ENCODE results near the gene HNRNPUL1.

The HNRNPUL1 gene

GRCh38 chr19:41234512-41235168 is 29.5 kb upstream of the HNRNPUL1 start:
- Histone ChIP-seq H3K27ac (ENCODE audit: insufficient read depth, low read depth, low read length, poor library complexity, severe bottlenecking) (no peak overlapping the region), H3K27me3 (ENCODE audit: control insufficient read depth, insufficient read depth, low read length, poor library complexity, severe bottlenecking) (no peaks in the 10 kb centered on the region), H3K4me3 (ENCODE audit: insufficient read depth, low read depth, low read length) (no peak overlapping the region), H3K36me3 (ENCODE audit: control insufficient read depth, insufficient read depth, low read length) (peaks cover 4% of the 10 kb centered on the region), H3K9me3 (ENCODE audit: control insufficient read depth, low read length) (no peaks in the 10 kb centered on the region), H3K4me1 (ENCODE audit: control insufficient read depth, insufficient read depth, low read length) (no peaks in the 10 kb centered on the region)
- 93% methylated on average over 8 of the region's 8 CpGs for WGBS, 2 experiments

GRCh38 chr19:41235480-41235879 is 28.7 kb upstream of the HNRNPUL1 start:
- Histone ChIP-seq H3K9me3 (ENCODE audit: control insufficient read depth, low read length) (no peaks in the 10 kb centered on the region), H3K4me3 (ENCODE audit: insufficient read depth, low read depth, low read length) (no peak overlapping the region), H3K4me1 (ENCODE audit: control insufficient read depth, insufficient read depth, low read length) (no peaks in the 10 kb centered on the region), H3K36me3 (ENCODE audit: control insufficient read depth, insufficient read depth, low read length) (peaks cover 7% of the 10 kb centered on the region), H3K27ac (ENCODE audit: insufficient read depth, low read depth, low read length, poor library complexity, severe bottlenecking) (no peak overlapping the region), H3K27me3 (ENCODE audit: control insufficient read depth, insufficient read depth, low read length, poor library complexity, severe bottlenecking) (no peaks in the 10 kb centered on the region)
- 96% methylated on average over 3 of the region's 4 CpGs for WGBS, 2 experiments

- Histone ChIP-seq H3K9me3 (ENCODE audit: control insufficient read depth, low read length) (no peaks in the 10 kb centered on the region), H3K27ac (ENCODE audit: insufficient read depth, low read depth, low read length, poor library complexity, severe bottlenecking) (no peak overlapping the region), H3K27me3 (ENCODE audit: control insufficient read depth, insufficient read depth, low read length, poor library complexity, severe bottlenecking) (no peaks in the 10 kb centered on the region), H3K36me3 (ENCODE audit: control insufficient read depth, insufficient read depth, low read length) (peaks cover 16% of the 10 kb centered on the region), H3K4me3 (ENCODE audit: insufficient read depth, low read depth, low read length) (no peak overlapping the region), H3K4me1 (ENCODE audit: control insufficient read depth, insufficient read depth, low read length) (no peaks in the 10 kb centered on the region)
- 95% methylated on average over 10 of the region's 10 CpGs for WGBS, 2 experiments
Observed at GRCh38 chr19:41238244-41238643, 25.9 kb upstream of the HNRNPUL1 start.

DNA sequence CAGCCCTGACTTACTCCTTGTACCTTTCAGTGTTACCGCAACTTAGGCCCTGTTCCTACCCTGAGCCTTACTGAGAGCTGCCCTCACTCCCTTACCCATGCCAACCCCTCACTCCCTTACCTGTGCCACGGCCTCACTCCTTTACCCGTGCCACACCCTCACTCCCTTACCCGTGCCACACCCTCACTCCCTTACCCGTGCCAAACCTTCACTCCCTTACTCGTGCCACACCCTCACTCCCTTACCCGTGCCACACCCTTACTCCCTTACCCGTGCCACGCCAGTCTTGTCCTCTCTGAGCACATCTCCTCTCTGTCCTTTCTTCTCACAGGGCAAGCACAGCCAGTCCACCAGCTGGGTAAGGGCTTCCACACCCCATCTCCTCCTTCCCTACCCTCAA is 24.8 kb upstream of the HNRNPUL1 start:
- Histone ChIP-seq H3K36me3 (ENCODE audit: control insufficient read depth, insufficient read depth, low read length) (peaks cover 25% of the 10 kb centered on the region), H3K4me1 (ENCODE audit: control insufficient read depth, insufficient read depth, low read length) (no peaks in the 10 kb centered on the region), H3K9me3 (ENCODE audit: control insufficient read depth, low read length) (no peaks in the 10 kb centered on the region), H3K27ac (ENCODE audit: insufficient read depth, low read depth, low read length, poor library complexity, severe bottlenecking) (no peak overlapping the region), H3K27me3 (ENCODE audit: control insufficient read depth, insufficient read depth, low read length, poor library complexity, severe bottlenecking) (no peaks in the 10 kb centered on the region), H3K4me3 (ENCODE audit: insufficient read depth, low read depth, low read length) (no peak overlapping the region)
- 93 to 95% methylated on average over 9 of the region's 9 CpGs for WGBS, 2 experiments

- Histone ChIP-seq H3K4me3 (ENCODE audit: insufficient read depth, low read depth, low read length) (no peak overlapping the region), H3K9me3 (ENCODE audit: control insufficient read depth, low read length) (no peaks in the 10 kb centered on the region), H3K4me1 (ENCODE audit: control insufficient read depth, insufficient read depth, low read length) (no peaks in the 10 kb centered on the region), H3K36me3 (ENCODE audit: control insufficient read depth, insufficient read depth, low read length) (peaks cover 30% of the 10 kb centered on the region), H3K27me3 (ENCODE audit: control insufficient read depth, insufficient read depth, low read length, poor library complexity, severe bottlenecking) (no peaks in the 10 kb centered on the region), H3K27ac (ENCODE audit: insufficient read depth, low read depth, low read length, poor library complexity, severe bottlenecking) (no peak overlapping the region)
- 92 to 96% methylated on average over 2 of the region's 2 CpGs for WGBS, 2 experiments
Observed at GRCh38 chr19:41239961-41240574, 24.1 kb upstream of the HNRNPUL1 start.

GRCh38 chr19:41241859-41242258 is 22.3 kb upstream of the HNRNPUL1 start:
- Histone ChIP-seq H3K4me1 (ENCODE audit: control insufficient read depth, insufficient read depth, low read length) (no peaks in the 10 kb centered on the region), H3K4me3 (ENCODE audit: insufficient read depth, low read depth, low read length) (no peak overlapping the region), H3K36me3 (ENCODE audit: control insufficient read depth, insufficient read depth, low read length) (peaks cover 34% of the 10 kb centered on the region), H3K27ac (ENCODE audit: insufficient read depth, low read depth, low read length, poor library complexity, severe bottlenecking) (no peak overlapping the region), H3K27me3 (ENCODE audit: control insufficient read depth, insufficient read depth, low read length, poor library complexity, severe bottlenecking) (no peaks in the 10 kb centered on the region), H3K9me3 (ENCODE audit: control insufficient read depth, low read length) (no peaks in the 10 kb centered on the region)
- WGBS, 2 experiments, result 91 to 93% methylated on average over 5 of the region's 5 CpGs

- Histone ChIP-seq H3K27ac (ENCODE audit: insufficient read depth, low read depth, low read length, poor library complexity, severe bottlenecking) (no peak overlapping the region), H3K9me3 (ENCODE audit: control insufficient read depth, low read length) (no peaks in the 10 kb centered on the region), H3K27me3 (ENCODE audit: control insufficient read depth, insufficient read depth, low read length, poor library complexity, severe bottlenecking) (no peaks in the 10 kb centered on the region), H3K36me3 (ENCODE audit: control insufficient read depth, insufficient read depth, low read length) (peaks cover 47% of the 10 kb centered on the region), H3K4me3 (ENCODE audit: insufficient read depth, low read depth, low read length) (no peak overlapping the region), H3K4me1 (ENCODE audit: control insufficient read depth, insufficient read depth, low read length) (no peaks in the 10 kb centered on the region)
- 92 to 95% methylated on average over 4 of the region's 4 CpGs for WGBS, 2 experiments
Observed at GRCh38 chr19:41244117-41244516, 20.1 kb upstream of the HNRNPUL1 start.

DNA sequence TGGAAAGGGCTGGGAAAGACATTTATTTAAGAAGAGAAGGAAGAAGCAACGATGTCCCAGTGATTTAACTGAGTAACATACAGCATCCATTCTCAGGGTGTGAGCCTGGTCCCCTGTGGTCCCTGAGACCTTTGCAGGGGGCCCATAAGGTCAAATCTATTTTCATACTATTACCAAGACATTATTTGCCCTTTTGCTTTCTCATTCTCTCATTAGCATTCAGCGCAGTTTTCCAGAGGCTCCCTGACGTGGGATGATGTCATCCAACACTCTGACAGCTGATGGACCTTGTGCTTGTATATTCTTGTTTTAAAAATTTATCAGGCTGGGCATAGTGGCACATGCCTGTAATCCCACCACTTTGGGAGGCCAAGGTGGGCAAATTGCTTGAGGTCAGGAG is 18.3 kb upstream of the HNRNPUL1 start:
- H3K36me3 ChIP-seq (ENCODE audit: control insufficient read depth, insufficient read depth, low read length), result peaks cover 51% of the 10 kb centered on the region
- no peaks in the 10 kb centered on the region for H3K4me1 ChIP-seq (ENCODE audit: control insufficient read depth, insufficient read depth, low read length)
- H3K27ac ChIP-seq (ENCODE audit: insufficient read depth, low read depth, low read length, poor library complexity, severe bottlenecking), result no peak overlapping the region
- WGBS, 2 experiments, result 96% methylated on average over 3 of the region's 3 CpGs
- H3K27me3 ChIP-seq (ENCODE audit: control insufficient read depth, insufficient read depth, low read length, poor library complexity, severe bottlenecking), result no peaks in the 10 kb centered on the region
- H3K9me3 ChIP-seq (ENCODE audit: control insufficient read depth, low read length), result no peaks in the 10 kb centered on the region
- H3K4me3 ChIP-seq (ENCODE audit: insufficient read depth, low read depth, low read length), result no peak overlapping the region

DNA sequence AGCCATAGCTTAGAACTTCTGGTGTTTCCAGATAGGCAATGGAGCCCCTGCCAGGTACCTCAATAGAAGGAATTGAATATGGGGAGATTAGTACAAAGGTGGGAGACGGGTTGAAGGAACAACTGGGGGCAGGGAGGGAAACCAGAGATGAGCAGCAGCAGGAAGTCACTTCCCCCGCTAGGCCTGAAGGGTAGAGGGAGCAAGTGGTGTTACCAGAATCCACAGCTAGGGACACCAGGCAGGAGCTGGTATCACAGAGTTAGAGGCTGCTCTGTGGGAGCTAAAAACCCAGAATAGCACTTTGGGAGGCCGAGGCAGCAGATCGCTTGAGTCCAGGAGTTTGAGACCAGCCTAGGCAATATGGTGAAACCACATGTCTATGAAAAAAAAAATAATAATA is 15.3 kb upstream of the HNRNPUL1 start:
- Histone ChIP-seq H3K36me3 (ENCODE audit: control insufficient read depth, insufficient read depth, low read length) (peaks cover 45% of the 10 kb centered on the region), H3K9me3 (ENCODE audit: control insufficient read depth, low read length) (no peaks in the 10 kb centered on the region), H3K4me3 (ENCODE audit: insufficient read depth, low read depth, low read length) (no peak overlapping the region), H3K27me3 (ENCODE audit: control insufficient read depth, insufficient read depth, low read length, poor library complexity, severe bottlenecking) (no peaks in the 10 kb centered on the region), H3K4me1 (ENCODE audit: control insufficient read depth, insufficient read depth, low read length) (no peaks in the 10 kb centered on the region), H3K27ac (ENCODE audit: insufficient read depth, low read depth, low read length, poor library complexity, severe bottlenecking) (no peak overlapping the region)
- WGBS, 2 experiments, result 92 to 93% methylated on average over 4 of the region's 4 CpGs

- Histone ChIP-seq H3K27ac (ENCODE audit: insufficient read depth, low read depth, low read length, poor library complexity, severe bottlenecking) (no peak overlapping the region), H3K9me3 (ENCODE audit: control insufficient read depth, low read length) (no peaks in the 10 kb centered on the region), H3K27me3 (ENCODE audit: control insufficient read depth, insufficient read depth, low read length, poor library complexity, severe bottlenecking) (no peaks in the 10 kb centered on the region), H3K36me3 (ENCODE audit: control insufficient read depth, insufficient read depth, low read length) (peaks cover 42% of the 10 kb centered on the region), H3K4me3 (ENCODE audit: insufficient read depth, low read depth, low read length) (no peak overlapping the region), H3K4me1 (ENCODE audit: control insufficient read depth, insufficient read depth, low read length) (no peaks in the 10 kb centered on the region)
- 95 to 98% methylated on average over 9 of the region's 9 CpGs for WGBS, 2 experiments
Observed at GRCh38 chr19:41249707-41250423, 14.3 kb upstream of the HNRNPUL1 start.

All from ectodermal cell (in vitro differentiated cells).